ENCODE data around the gene GSTM4.
A peak's percentile ranks its signal among the peaks of the same experiment; 100 is the strongest.

The GSTM4 gene

GRCh38 chr1:109630081-109630897 lies 25.6 kb upstream of the GSTM4 start:
- no peak overlapping the region for H3K27ac ChIP-seq
- no peak for TF ChIP-seq ZFX (IDR thresholded peaks at IDR 0.05; ENCODE audit: borderline replicate concordance)
- peak; percentile 46 for TF ChIP-seq CTCF (IDR thresholded peaks at IDR 0.05)

- H3K27ac ChIP-seq = no peak overlapping the region
- TF ChIP-seq ZFX (IDR thresholded peaks at IDR 0.05; ENCODE audit: borderline replicate concordance) (no peak), CTCF (IDR thresholded peaks at IDR 0.05) (no peak)
Observed at GRCh38 chr1:109630898-109631512, 24.9 kb upstream of the GSTM4 start.

- TF ChIP-seq ZFX (IDR thresholded peaks at IDR 0.05; ENCODE audit: borderline replicate concordance) = no peak
- no peak for TF ChIP-seq CTCF (IDR thresholded peaks at IDR 0.05)
- H3K27ac ChIP-seq = peak overlapping the region; percentile 44
Observed at GRCh38 chr1:109631513-109632505, 24.1 kb upstream of the GSTM4 start.

- no peak for TF ChIP-seq CTCF (IDR thresholded peaks at IDR 0.05)
- no peak for TF ChIP-seq ZFX (IDR thresholded peaks at IDR 0.05; ENCODE audit: borderline replicate concordance)
- H3K27ac ChIP-seq = peak overlapping the region; percentile 44
Observed at GRCh38 chr1:109632671-109633346, 23.1 kb upstream of the GSTM4 start.

GRCh38 chr1:109634292-109634691 lies 21.6 kb upstream of the GSTM4 start:
- no peak for TF ChIP-seq ZFX (IDR thresholded peaks at IDR 0.05; ENCODE audit: borderline replicate concordance)
- no peak for TF ChIP-seq CTCF (IDR thresholded peaks at IDR 0.05)
- no peak overlapping the region for H3K27ac ChIP-seq

- no peak overlapping the region for H3K27ac ChIP-seq
- TF ChIP-seq ZFX (IDR thresholded peaks at IDR 0.05; ENCODE audit: borderline replicate concordance) (no peak), CTCF (IDR thresholded peaks at IDR 0.05) (no peak)
Observed at GRCh38 chr1:109634771-109635750, 20.8 kb upstream of the GSTM4 start.

All from 22Rv1 (cell line).